Ascending aorta (tissue), 2 donors: ENCODE measurements around the gene HSD17B4. TPM values are rescaled to one million over a fixed set of nuclear protein-coding genes. Genes with fewer than 3 reads are reported as not detected.
"Not testable (repeated sequence)": the region's sequence is repeated elsewhere in the genome, so short reads cannot be mapped to it uniquely, and the experiment has no call there.

Experiments
- DNase-seq, 2 donors: peaks; one replicate each; pipeline ENCODE4 v3.0.0-alpha.2; 2019; ENCODE audit warnings: low spot score in 2 of 2
- H3K27ac ChIP-seq, 2 donors: fragments of 200-600 bp; sonication (generic); one replicate each; pipeline ENCODE4 v1.5.1; 2016 to 2017; ENCODE audit warnings: mild to moderate bottlenecking in 1 of 2
- H3K27me3 ChIP-seq: fragments of 200-600 bp; sonication (generic); one replicate; pipeline ENCODE4 v1.5.1; 2017
- H3K36me3 ChIP-seq, 2 donors: fragments of 200-600 bp; sonication (generic); one replicate each; pipeline ENCODE4 v1.5.1; 2016
- H3K4me1 ChIP-seq, 2 donors: fragments of 200-600 bp; sonication (generic); one replicate each; pipeline ENCODE4 v1.5.1; 2016 to 2017; ENCODE audit warnings: mild to moderate bottlenecking in 1 of 2
- H3K4me3 ChIP-seq, 2 donors: fragments of 200-600 bp; sonication (generic); one replicate each; pipeline ENCODE4 v1.5.1; 2016 to 2017; ENCODE audit warnings: mild to moderate bottlenecking in 1 of 2
- H3K9me3 ChIP-seq, 2 donors: fragments of 200-600 bp; sonication (generic); one replicate each; pipeline ENCODE4 v1.5.1; 2016
- CTCF ChIP-seq, 3 experiments: fragments of 200-600 bp in 2 of 3; fragments of 450-650 bp in 1 of 3; sonication (generic) in 2 of 3; IDR thresholded peaks; one replicate each; pipeline ENCODE4 v1.5.1; 2016 to 2019; ENCODE audit warnings: antibody characterized with exemption in 3 of 3, mild to moderate bottlenecking in 1 of 3, moderate library complexity in 1 of 3
- intact Hi-C: fragments of 100-400 bp; cut with DNase I; formaldehyde crosslinking; loops from one replicate; pipeline ENCODE4 v1.15.1; 2023
- total RNA-seq: library from RNA; depleted of rRNA; stranded (reverse); fragments of >200 nt; gene quantifications from one replicate; pipeline ENCODE4 v1.1.0, GENCODE V29; 2016

The HSD17B4 gene
- total RNA-seq, 1 donor from 2014 or later = 65.0 TPM

GRCh38 chr5:119435436-119436132 lies 16.7 kb upstream of the HSD17B4 start:
- intact Hi-C loops = no loop called here
- Histone ChIP-seq H3K4me1 (no peaks in the 10 kb centered on the region), H3K27ac (no peak overlapping the region), H3K9me3 (peaks cover 0 to 4% of the 10 kb centered on the region in 2 donors), H3K27me3 (no peaks in the 10 kb centered on the region), H3K36me3 (no peaks in the 10 kb centered on the region), H3K4me3 (no peak overlapping the region)
- TF ChIP-seq CTCF (IDR thresholded peaks at IDR 0.05) = peak in 1 of 3 experiments; percentile 22
- DNase-seq = peak; percentile 15 to 74

- H3K36me3 ChIP-seq, H3K27me3 ChIP-seq, H3K9me3 ChIP-seq, intact Hi-C loops, H3K4me1 ChIP-seq, H3K4me3 ChIP-seq, DNase-seq, H3K27ac ChIP-seq: not testable (repeated sequence)
These were observed 14.3 kb upstream of the HSD17B4 start for GRCh38 chr5:119437785-119438586.

- intact Hi-C loops, H3K9me3 ChIP-seq, H3K27ac ChIP-seq, DNase-seq, H3K27me3 ChIP-seq, H3K4me3 ChIP-seq, H3K36me3 ChIP-seq, H3K4me1 ChIP-seq: not testable (repeated sequence)
These were observed 13.7 kb upstream of the HSD17B4 start for GRCh38 chr5:119438587-119438917.

GRCh38 chr5:119439140-119439631 lies 13.1 kb upstream of the HSD17B4 start:
- Histone ChIP-seq H3K4me3 (no peak overlapping the region), H3K9me3 (no peaks in the 10 kb centered on the region), H3K4me1 (no peaks in the 10 kb centered on the region), H3K27ac (no peak overlapping the region), H3K27me3 (no peaks in the 10 kb centered on the region), H3K36me3 (no peaks in the 10 kb centered on the region)
- TF ChIP-seq CTCF (IDR thresholded peaks at IDR 0.05) = no peak
- intact Hi-C loops = no loop called here
- DNase-seq = no peak

GRCh38 chr5:119439632-119440031 lies 12.7 kb upstream of the HSD17B4 start:
- intact Hi-C loops, DNase-seq, H3K4me3 ChIP-seq, H3K9me3 ChIP-seq, H3K36me3 ChIP-seq, H3K27ac ChIP-seq, H3K27me3 ChIP-seq, H3K4me1 ChIP-seq: not testable (repeated sequence)

GRCh38 chr5:119444643-119445042 lies 7.7 kb upstream of the HSD17B4 start:
- H3K4me3 ChIP-seq, H3K9me3 ChIP-seq, H3K27me3 ChIP-seq, H3K27ac ChIP-seq, H3K36me3 ChIP-seq, H3K4me1 ChIP-seq, intact Hi-C loops, DNase-seq: not testable (repeated sequence)

GRCh38 chr5:119445544-119445943 lies 6.8 kb upstream of the HSD17B4 start:
- Histone ChIP-seq H3K4me3 (no peak overlapping the region), H3K36me3 (no peaks in the 10 kb centered on the region), H3K27ac (no peak overlapping the region), H3K27me3 (no peaks in the 10 kb centered on the region), H3K9me3 (no peaks in the 10 kb centered on the region), H3K4me1 (no peaks in the 10 kb centered on the region)
- intact Hi-C loops = no loop called here
- no peak for DNase-seq
- TF ChIP-seq CTCF (IDR thresholded peaks at IDR 0.05) = no peak
